H1 (cell line): Measurements from ENCODE around the gene STX2. TPM values are rescaled to one million over a fixed set of nuclear protein-coding genes. Genes with fewer than 3 reads are reported as not detected.

Source experiments
- CTCF ChIA-PET: fragments of 300-600 bp; sonication (Branson Sonifier 250); formaldehyde crosslinking; loops from one replicate; lab custom pipeline; 2021; ENCODE audit not compliant: partially characterized antibody; lab: Charles Lee
- POLR2A ChIA-PET: fragments of 300-600 bp; sonication (Branson Sonifier 250); formaldehyde crosslinking; loops from one replicate; lab custom pipeline; 2021; ENCODE audit warnings: inconsistent platforms; ENCODE audit not compliant: partially characterized antibody; lab: Charles Lee
- DNase-seq, 2 experiments: peaks; one replicate each; pipeline versions ENCODE4 v3.0.0 to v3.0.0-alpha.2; 2010 to 2022; ENCODE audit warnings: low spot score in 2 of 2, low read depth in 1 of 2, mixed read lengths in 1 of 2
- FAIRE-seq: peaks from 2 replicates; lab custom pipeline; 2011; peaks lifted over from hg19 to GRCh38; lab: Jason Lieb, UNC
- H2AFZ ChIP-seq: 2 replicates; pipeline ENCODE4 v1.8.1; 2012; ENCODE audit warnings: low read length, inconsistent platforms
- H2AK5ac ChIP-seq: 2 replicates; pipeline ENCODE4 v1.6.1; 2013; ENCODE audit warnings: low read depth, low read length
- H2BK120ac ChIP-seq: replicated peaks from 2 replicates; pipeline ENCODE3; 2013; ENCODE audit warnings: low read depth, low read length, inconsistent platforms
- H2BK12ac ChIP-seq: 2 replicates; pipeline ENCODE4 v1.6.1; 2013; ENCODE audit warnings: low read depth, low read length
- H2BK15ac ChIP-seq: 2 replicates; pipeline ENCODE4 v1.6.1; 2013; ENCODE audit warnings: low read length
- H2BK20ac ChIP-seq: 2 replicates; pipeline ENCODE4 v1.6.1; 2013; ENCODE audit warnings: low read length
- H2BK5ac ChIP-seq: 2 replicates; pipeline ENCODE4 v1.6.1; 2013; ENCODE audit warnings: low read depth, low read length
- H3K14ac ChIP-seq: 2 replicates; pipeline ENCODE4 v1.6.1; 2013; ENCODE audit warnings: inconsistent platforms; ENCODE audit not compliant: insufficient read length
- H3K18ac ChIP-seq: 2 replicates; pipeline ENCODE4 v1.6.1; 2013; ENCODE audit warnings: low read length; ENCODE audit errors: extremely low read depth
- H3K23ac ChIP-seq: 2 replicates; pipeline ENCODE4 v1.6.1; 2013; ENCODE audit warnings: inconsistent platforms; ENCODE audit not compliant: insufficient read length
- H3K23me2 ChIP-seq: 2 replicates; pipeline ENCODE4 v1.6.1; 2013; ENCODE audit warnings: low read depth, low read length
- H3K27ac ChIP-seq: 2 replicates; pipeline ENCODE4 v1.6.1; 2011; ENCODE audit warnings: low read depth, low read length, inconsistent platforms
- H3K27me3 ChIP-seq, 4 experiments: replicated peaks in 1 of 4; 1 replicate in 1 of 4; 2 replicates in 3 of 4; pipeline versions ENCODE4 v1.6.1 to v1.8.1; 2011 to 2013; ENCODE audit warnings: low read length in 3 of 4, mild to moderate bottlenecking in 3 of 4, inconsistent platforms in 2 of 4, mixed read lengths in 2 of 4, moderate library complexity in 1 of 4; ENCODE audit not compliant: control insufficient read depth in 3 of 4, insufficient read depth in 3 of 4; ENCODE audit errors: extremely low read depth in 1 of 4
- H3K36me3 ChIP-seq, 4 experiments: 2 replicates each; pipeline versions ENCODE4 v1.6.1 to v1.8.1; 2011 to 2013; ENCODE audit warnings: mild to moderate bottlenecking in 4 of 4, low read length in 3 of 4, moderate library complexity in 2 of 4, control low read depth in 1 of 4, inconsistent platforms in 1 of 4; ENCODE audit not compliant: insufficient read depth in 4 of 4, control insufficient read depth in 2 of 4
- H3K4ac ChIP-seq: replicated peaks from 2 replicates; pipeline ENCODE3; 2013; ENCODE audit warnings: low read length, low read depth, mixed read lengths, inconsistent platforms; ENCODE audit not compliant: insufficient read length
- H3K4me1 ChIP-seq, 4 experiments: replicated peaks in 1 of 4; 1 replicate in 1 of 4; 2 replicates in 3 of 4; pipeline versions ENCODE4 v1.6.1 to v1.8.1; 2011 to 2013; ENCODE audit warnings: low read length in 3 of 4, inconsistent platforms in 2 of 4, mixed read lengths in 1 of 4; ENCODE audit not compliant: insufficient read depth in 4 of 4, control insufficient read depth in 3 of 4
- H3K4me2 ChIP-seq, 2 experiments: 2 replicates each; pipeline versions ENCODE4 v1.6.1 to v1.8.1; 2011 to 2013; ENCODE audit warnings: low read depth in 2 of 2, low read length in 2 of 2, control low read depth in 1 of 2, inconsistent platforms in 1 of 2, mild to moderate bottlenecking in 1 of 2; ENCODE audit not compliant: insufficient read depth in 1 of 2
- H3K4me3 ChIP-seq, 4 experiments: fragments of 200-600, 300-600 bp in 1 of 4; sonication (generic), shearing (Covaris generic), sonication (Bioruptor Twin) in 1 of 4; 2 replicates each; pipeline versions ENCODE4 v1.5.1 to v1.8.1; 2011 to 2016; ENCODE audit warnings: low read length in 4 of 4, low read depth in 3 of 4, control low read depth in 2 of 4, inconsistent platforms in 2 of 4, mild to moderate bottlenecking in 2 of 4, mixed read lengths in 1 of 4, moderate library complexity in 1 of 4; ENCODE audit not compliant: insufficient read depth in 2 of 4; ENCODE audit errors: extremely low read depth in 1 of 4
- H3K56ac ChIP-seq: replicated peaks from 2 replicates; pipeline ENCODE3; 2013; ENCODE audit warnings: low read depth, mild to moderate bottlenecking, mixed read lengths, low read length, inconsistent platforms; ENCODE audit not compliant: insufficient read length
- H3K79me1 ChIP-seq: 2 replicates; pipeline ENCODE4 v1.6.1; 2013; ENCODE audit warnings: low read depth, low read length, control low read depth
- H3K79me2 ChIP-seq, 2 experiments: 2 replicates each; pipeline versions ENCODE4 v1.6.1 to v1.8.1; 2012 to 2013; ENCODE audit warnings: low read length in 2 of 2, mild to moderate bottlenecking in 2 of 2, inconsistent platforms in 1 of 2; ENCODE audit not compliant: insufficient read depth in 2 of 2, control insufficient read depth in 1 of 2
- H3K9ac ChIP-seq, 4 experiments: replicated peaks in 1 of 4; 1 replicate in 1 of 4; 2 replicates in 3 of 4; pipeline versions ENCODE4 v1.6.1 to v1.8.1; 2011 to 2013; ENCODE audit warnings: low read depth in 3 of 4, low read length in 3 of 4, control low read depth in 2 of 4, mild to moderate bottlenecking in 2 of 4, moderate library complexity in 2 of 4, inconsistent platforms in 1 of 4; ENCODE audit errors: extremely low read depth in 1 of 4
- H3K9me3 ChIP-seq, 2 experiments: 2 replicates each; pipeline versions ENCODE4 v1.6.1 to v1.8.1; 2012 to 2013; ENCODE audit warnings: mild to moderate bottlenecking in 2 of 2, moderate library complexity in 2 of 2, control low read depth in 1 of 2, inconsistent platforms in 1 of 2, low read depth in 1 of 2, low read length in 1 of 2, mixed read lengths in 1 of 2; ENCODE audit not compliant: insufficient read depth in 2 of 2
- H4K20me1 ChIP-seq, 2 experiments: replicated peaks in 1 of 2; 2 replicates each; pipeline versions ENCODE3 to v1.8.1; 2011 to 2013; ENCODE audit warnings: inconsistent platforms in 2 of 2, low read length in 2 of 2, mild to moderate bottlenecking in 1 of 2; ENCODE audit not compliant: insufficient read depth in 2 of 2, control insufficient read depth in 1 of 2
- H4K5ac ChIP-seq: 2 replicates; pipeline ENCODE4 v1.6.1; 2013; ENCODE audit warnings: low read length, low read depth, mixed read lengths, inconsistent platforms; ENCODE audit not compliant: insufficient read length
- H4K8ac ChIP-seq: 2 replicates; pipeline ENCODE4 v1.8.0; 2013; ENCODE audit warnings: mild to moderate bottlenecking, moderate library complexity, low read length, inconsistent platforms; ENCODE audit not compliant: insufficient read depth; ENCODE audit errors: extremely low read depth
- H4K91ac ChIP-seq: replicated peaks from 2 replicates; pipeline ENCODE3; 2013; ENCODE audit warnings: low read length, mixed read lengths, inconsistent platforms; ENCODE audit not compliant: insufficient read length
- BACH1 ChIP-seq: IDR thresholded peaks from 2 replicates; pipeline ENCODE4 v1.6.1; 2012; ENCODE audit warnings: low read length, improper control_type of control experiment
- CEBPB ChIP-seq: IDR thresholded peaks from 2 replicates; pipeline ENCODE4 v1.6.1; 2012; ENCODE audit warnings: low read depth, low read length
- EGR1 ChIP-seq: IDR thresholded peaks from 2 replicates; pipeline ENCODE4 v1.6.1; 2011; ENCODE audit warnings: low read depth, low read length, borderline replicate concordance
- EP300 ChIP-seq, 2 experiments: IDR thresholded peaks; 1 replicate in 1 of 2; 2 replicates in 1 of 2; pipeline ENCODE4 v1.6.1; 2011 to 2012; ENCODE audit warnings: low read depth in 2 of 2, low read length in 2 of 2, mild to moderate bottlenecking in 2 of 2, borderline replicate concordance in 1 of 2, inconsistent platforms in 1 of 2, moderate library complexity in 1 of 2
- FOSL1 ChIP-seq: IDR thresholded peaks from 2 replicates; pipeline ENCODE4 v1.6.1; 2011; ENCODE audit warnings: mild to moderate bottlenecking, low read depth, low read length, moderate library complexity; ENCODE audit not compliant: insufficient read depth
- GTF2F1 ChIP-seq: IDR thresholded peaks from 2 replicates; pipeline ENCODE4 v1.6.1; 2012; ENCODE audit warnings: low read depth, low read length, improper control_type of control experiment, borderline replicate concordance
- HDAC6 ChIP-seq: IDR thresholded peaks from one replicate; pipeline ENCODE4 v1.7.1; 2012; ENCODE audit warnings: low read depth, mild to moderate bottlenecking, inconsistent platforms, low read length, moderate library complexity
- KDM4A ChIP-seq: IDR thresholded peaks from one replicate; pipeline ENCODE4 v1.7.1; 2012; ENCODE audit warnings: low read depth, mild to moderate bottlenecking, moderate library complexity, low read length, inconsistent platforms; ENCODE audit not compliant: severe bottlenecking
- SP4 ChIP-seq: IDR thresholded peaks from 2 replicates; pipeline ENCODE4 v1.6.1; 2012; ENCODE audit warnings: low read length, inconsistent platforms
- SRF ChIP-seq: IDR thresholded peaks from 2 replicates; pipeline ENCODE4 v1.6.1; 2011; ENCODE audit warnings: mild to moderate bottlenecking, low read depth, low read length, moderate library complexity
- SUZ12 ChIP-seq: fragments of 200-600 bp; sonication (generic); IDR thresholded peaks from 2 replicates; pipeline ENCODE4 v1.6.1; 2012; ENCODE audit warnings: mild to moderate bottlenecking, inconsistent platforms, low read length, moderate library complexity, mixed read lengths
- TCF12 ChIP-seq: IDR thresholded peaks from 2 replicates; pipeline ENCODE4 v1.6.1; 2011; ENCODE audit warnings: low read depth, mild to moderate bottlenecking, low read length
- WGBS, 2 experiments: shearing (Covaris generic) in 1 of 2; methylation state at CpG; one replicate each; pipeline versions ENCODE4 v1.1.6 to v1.1.7; 2013 to 2015; ENCODE audit warnings: low lambda C conversion rate in 2 of 2, mixed read lengths in 2 of 2, inconsistent platforms in 1 of 2, low coverage in 1 of 2, missing lambda C conversion rate in 1 of 2; ENCODE audit not compliant: insufficient replicate concordance in 2 of 2, insufficient coverage in 1 of 2, insufficient read length in 1 of 2; ENCODE audit errors: extremely low coverage in 1 of 2, missing lambda C conversion rate in 1 of 2; 5-methylcytosine and 5-hydroxymethylcytosine counted together
- polyA plus RNA-seq, 7 experiments: library from polyadenylated mRNA; depleted of rRNA in 3 of 7; stranded (reverse) in 5 of 7; unstranded in 2 of 7; fragments of >200 nt in 5 of 7; fragments of 200-250 nt in 2 of 7; gene quantifications; 1 replicate in 5 of 7; 2 replicates in 1 of 7; 4 replicates in 1 of 7; pipeline versions ENCODE4 v1.2.1 to v1.2.3, GENCODE V29; 2011 to 2013; ENCODE audit warnings: missing spikeins in 2 of 7, mixed read lengths in 2 of 7
- total RNA-seq: library from RNA; stranded (reverse); fragmentation: NEBNext Ultra II Directional; extraction: Animal tissue kit (Norgen Biotek cat#: 25700); gene quantifications from 2 replicates; pipeline ENCODE4 v1.2.1, GENCODE V29; 2021
- TF ChIP-seq, protein P1 (sequence below): IDR thresholded peaks from 2 replicates; pipeline ENCODE4 v1.6.1; 2011; ENCODE audit warnings: low read depth, mild to moderate bottlenecking, low read length; ENCODE audit not compliant: insufficient read depth
- TF ChIP-seq, protein P2 (sequence below): IDR thresholded peaks from 2 replicates; pipeline ENCODE4 v1.6.1; 2012; ENCODE audit warnings: inconsistent platforms

The STX2 gene
- total and polyA plus RNA-seq, 2 of the 8 experiments (the other 6 are each of a cell fraction or from before 2014, with no cell fraction given) = 20.0 to 26.3 TPM

DNA sequence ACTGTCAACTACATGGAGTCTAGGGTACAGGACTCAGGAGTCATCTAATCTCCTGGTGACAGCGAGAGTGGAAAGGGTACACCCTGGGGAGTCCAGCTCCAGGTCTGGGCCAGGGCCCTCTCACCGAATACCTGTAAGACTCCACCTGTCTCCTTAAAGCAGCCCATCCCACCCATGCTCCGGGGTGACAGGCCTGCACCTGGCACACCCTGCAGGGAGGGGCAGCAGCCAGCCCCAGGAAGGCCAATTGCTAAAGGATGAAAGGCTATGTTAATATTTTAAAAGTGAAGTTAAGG, 45.5 kb downstream of the STX2 start:
- Histone ChIP-seq H3K4ac (no peak overlapping the region), H2BK120ac (no peak overlapping the region), H4K5ac (no peak overlapping the region), H3K18ac (no peak overlapping the region), H3K9me3 (no peaks in the 10 kb centered on the region), H3K23ac (no peak overlapping the region), H3K27ac (no peak overlapping the region), H4K91ac (no peak overlapping the region), H2AK5ac (no peak overlapping the region), H2BK20ac (no peak overlapping the region), H3K36me3 (peaks cover 0 to 17% (median 7%) of the 10 kb centered on the region in 4 experiments; a peak in 3 of 8 replicates), H3K14ac (no peak overlapping the region), H3K23me2 (no peaks in the 10 kb centered on the region), H4K20me1 (peaks cover 0 to 5% of the 10 kb centered on the region in 2 experiments), H3K79me2 (no peaks in the 10 kb centered on the region), H4K8ac (no peak overlapping the region), H3K56ac (no peak overlapping the region), H3K4me3 (no peak overlapping the region), H2BK15ac (no peak overlapping the region), H2AFZ (no peak overlapping the region), H3K4me2 (no peak overlapping the region), H3K27me3 (no peaks in the 10 kb centered on the region), H3K4me1 (peaks cover 0 to 4% (median under 1%) of the 10 kb centered on the region in 4 experiments; a peak in 4 of 7 replicates), H3K79me1 (no peaks in the 10 kb centered on the region), H2BK12ac (no peak overlapping the region), H3K9ac (no peak overlapping the region), H2BK5ac (0 out of 2 replicates have a peak overlapping the region, but pooled peaks have one; percentile 7)
- no peak for FAIRE-seq
- POLR2A ChIA-PET = interaction anchor here (1.0 to 2.7 kb wide), 2 partner anchors 15 to 82 kb away, joined by 3 to 5 read pairs; no protein-coding TSS in a partner anchor
- 92% methylated on average over 3 of the region's 3 CpGs; no CpG with 5 or more reads in 1 of the 2 experiments for WGBS, 2 experiments
- CTCF ChIA-PET = interaction anchor here (0.6 to 1.3 kb wide), 3 partner anchors 20 to 308 kb away, joined by 3 read pairs; no protein-coding TSS in a partner anchor
- DNase-seq = no peak
- TF ChIP-seq SP4 (no peak), EP300 (IDR thresholded peaks at IDR 0.05; ENCODE audit: borderline replicate concordance in 1 of 2, low read depth in 2 of 2, low read length in 2 of 2) (no peak), EGR1 (no peak), GTF2F1 (no peak), FOSL1 (no peak), SUZ12 (no peak), BACH1 (no peak), SRF (no peak), HDAC6 (no peak), CEBPB (no peak), TCF12 (no peak), KDM4A (no peak)
- TF ChIP-seq, protein P1, sequence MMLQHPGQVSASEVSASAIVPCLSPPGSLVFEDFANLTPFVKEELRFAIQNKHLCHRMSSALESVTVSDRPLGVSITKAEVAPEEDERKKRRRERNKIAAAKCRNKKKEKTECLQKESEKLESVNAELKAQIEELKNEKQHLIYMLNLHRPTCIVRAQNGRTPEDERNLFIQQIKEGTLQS = no peak
- TF ChIP-seq, protein P2, sequence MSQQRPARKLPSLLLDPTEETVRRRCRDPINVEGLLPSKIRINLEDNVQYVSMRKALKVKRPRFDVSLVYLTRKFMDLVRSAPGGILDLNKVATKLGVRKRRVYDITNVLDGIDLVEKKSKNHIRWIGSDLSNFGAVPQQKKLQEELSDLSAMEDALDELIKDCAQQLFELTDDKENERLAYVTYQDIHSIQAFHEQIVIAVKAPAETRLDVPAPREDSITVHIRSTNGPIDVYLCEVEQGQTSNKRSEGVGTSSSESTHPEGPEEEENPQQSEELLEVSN = no peak
